Effector CD4-positive, alpha-beta T cell (primary cell): ENCODE results near the gene GSTT2B.
A peak's percentile ranks its signal among the peaks of the same experiment; 100 is the strongest.
"Not testable (repeated sequence)": the region's sequence is repeated elsewhere in the genome, so short reads cannot be mapped to it uniquely, and the experiment has no call there.

Experiments
- DNase-seq: peaks from one replicate; pipeline ENCODE4 v3.0.0-alpha.2; 2020

Gene GSTT2B

DNA sequence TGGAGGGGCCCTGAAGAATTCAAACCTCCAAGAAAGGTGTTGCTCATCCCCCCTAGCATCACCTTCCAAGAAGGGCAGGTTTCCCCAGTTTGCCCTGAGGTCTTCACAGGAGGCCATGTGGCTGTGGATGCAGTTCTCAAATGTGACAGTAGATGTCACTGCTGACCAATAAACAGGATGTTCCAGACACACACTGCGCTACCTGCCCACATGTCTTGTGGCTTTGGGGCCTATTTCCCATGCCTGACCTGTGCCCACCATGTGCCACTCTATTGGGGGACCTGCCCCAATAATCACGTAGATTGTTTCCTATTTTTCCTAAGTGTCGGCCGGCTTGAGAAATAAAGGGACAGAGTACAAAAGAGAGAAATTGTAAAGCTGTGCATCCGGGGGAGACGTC is 23.4 kb upstream of the GSTT2B start:
- DNase-seq = no peak

DNA sequence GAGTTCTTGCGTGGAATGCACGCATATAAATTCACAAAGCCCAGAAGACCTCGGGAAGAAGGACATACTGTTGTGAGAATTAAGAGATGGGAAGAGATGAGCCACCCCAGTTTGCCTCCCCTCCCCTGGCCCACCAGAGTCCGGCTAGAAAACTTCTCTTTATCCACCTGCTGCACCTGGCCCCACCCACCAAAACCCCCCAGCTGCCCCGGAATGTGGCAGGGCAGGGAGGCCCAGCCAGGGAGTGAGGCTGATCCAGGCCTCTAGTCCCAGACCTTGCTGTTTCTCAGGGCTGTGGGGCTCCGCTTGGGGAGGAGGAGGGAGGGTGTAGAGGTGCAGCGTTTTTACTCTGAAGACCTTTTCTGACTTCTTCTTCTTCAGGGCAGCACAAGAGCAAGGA is 19.6 kb upstream of the GSTT2B start:
- not testable (repeated sequence) for DNase-seq

DNA sequence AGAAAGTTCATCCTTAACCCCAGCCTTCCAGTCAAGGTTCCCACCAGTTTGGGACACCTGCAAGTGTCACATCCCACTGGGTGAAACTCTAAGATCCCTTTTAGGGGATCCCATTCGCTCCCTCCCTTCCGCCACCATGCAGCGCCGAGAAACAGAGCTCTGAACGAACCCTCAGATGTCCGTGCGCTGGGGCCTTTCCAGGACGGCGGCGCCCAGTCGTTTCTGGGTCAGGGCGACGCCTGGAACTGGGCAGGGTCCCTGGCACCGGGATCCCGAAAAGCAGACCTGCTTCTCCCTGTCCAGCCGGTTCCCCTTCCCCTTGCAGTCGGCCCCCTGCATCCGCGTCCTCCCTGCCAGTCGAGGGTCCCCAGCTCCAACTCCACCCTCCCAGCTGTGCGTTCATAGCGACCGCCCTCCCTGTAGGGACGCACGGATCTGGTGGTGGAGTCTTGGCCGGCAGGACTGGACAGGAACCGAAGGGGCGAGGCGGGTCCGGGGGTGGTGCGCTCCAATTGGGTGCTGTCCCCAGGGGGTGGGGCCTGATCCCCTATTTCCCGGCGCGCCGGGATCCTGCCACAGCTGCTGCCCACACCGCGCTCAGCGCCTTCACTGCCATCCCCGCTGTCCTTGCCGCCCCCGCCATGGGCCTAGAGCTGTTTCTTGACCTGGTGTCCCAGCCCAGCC is 18.7 kb upstream of the GSTT2B start, which contains the start of gene GSTT2:
TSS of gene GSTT2 (plus strand) at position 578 of the 684 bp plus-strand sequence.
- DNase-seq = not testable (repeated sequence)

DNA sequence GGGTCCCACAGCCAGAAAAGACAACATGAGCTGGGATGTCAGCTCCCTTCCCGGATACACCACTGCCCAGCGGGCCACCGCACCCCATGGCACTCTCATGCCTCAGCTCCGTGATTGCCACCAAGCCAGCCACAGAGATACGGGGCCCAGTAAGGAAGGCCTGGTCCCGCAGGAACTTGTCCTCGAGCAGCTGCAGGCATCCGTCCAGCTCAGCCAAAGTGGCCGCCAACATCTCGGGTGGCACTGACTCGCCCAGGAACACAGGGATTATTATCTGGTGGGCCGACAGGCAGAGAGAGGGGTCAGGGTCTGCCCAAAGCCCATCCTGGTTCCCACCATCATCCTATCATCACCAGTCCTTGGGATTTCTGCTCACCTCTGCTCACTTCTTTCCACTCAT is 16.3 kb upstream of the GSTT2B start:
- not testable (repeated sequence) for DNase-seq

DNA sequence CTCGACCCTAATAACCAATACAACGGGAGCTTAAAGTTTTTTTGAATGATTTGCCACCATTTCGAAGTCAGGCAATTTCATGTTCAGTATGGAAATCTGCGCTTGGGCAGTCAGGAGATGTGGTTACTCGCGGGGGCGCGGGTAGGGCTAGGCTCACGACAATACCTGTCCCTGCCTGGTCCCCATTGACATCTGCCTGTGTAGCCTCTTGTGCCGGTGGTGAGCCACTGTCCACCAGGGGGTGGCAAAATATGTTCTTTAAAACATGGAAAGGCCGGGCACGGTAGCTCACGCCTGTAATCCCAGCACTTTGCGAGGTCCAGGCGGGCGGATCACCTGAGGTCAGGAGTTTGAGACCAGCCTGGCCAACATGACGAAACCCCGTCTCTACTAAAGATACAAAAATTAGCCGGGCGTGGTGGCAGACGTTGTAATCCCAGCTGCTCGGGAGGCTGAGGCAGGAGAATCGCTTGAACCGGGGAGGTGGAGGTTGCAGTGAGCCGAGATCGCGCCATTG is 13.9 kb upstream of the GSTT2B start:
- not testable (repeated sequence) for DNase-seq

DNA sequence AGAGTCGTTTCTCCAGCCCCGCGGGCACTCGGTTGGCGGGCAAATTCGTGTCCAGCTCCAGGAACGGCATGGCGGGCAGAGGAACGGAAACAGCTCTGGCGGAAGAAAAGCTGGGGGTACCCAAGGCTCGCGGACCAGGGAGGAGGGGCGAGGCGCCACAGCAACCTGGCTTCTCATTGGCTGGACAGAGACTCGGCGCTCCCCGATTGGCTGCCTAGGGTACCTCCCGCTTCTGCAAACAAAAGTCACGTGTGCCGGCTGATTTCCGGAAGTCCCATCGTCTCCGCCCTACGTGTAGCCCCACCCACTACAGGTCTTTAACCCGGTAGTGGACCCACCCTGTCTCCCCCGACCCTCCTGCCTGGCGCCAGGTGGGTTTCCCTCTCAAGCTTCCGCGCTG is 13.3 kb upstream of the GSTT2B start, which contains the start of gene DDT:
TSS of gene DDT (minus strand) at position 97 of the 400 bp plus-strand sequence. CDS start at position 70, 27 bp downstream.
- not testable (repeated sequence) for DNase-seq

DNA sequence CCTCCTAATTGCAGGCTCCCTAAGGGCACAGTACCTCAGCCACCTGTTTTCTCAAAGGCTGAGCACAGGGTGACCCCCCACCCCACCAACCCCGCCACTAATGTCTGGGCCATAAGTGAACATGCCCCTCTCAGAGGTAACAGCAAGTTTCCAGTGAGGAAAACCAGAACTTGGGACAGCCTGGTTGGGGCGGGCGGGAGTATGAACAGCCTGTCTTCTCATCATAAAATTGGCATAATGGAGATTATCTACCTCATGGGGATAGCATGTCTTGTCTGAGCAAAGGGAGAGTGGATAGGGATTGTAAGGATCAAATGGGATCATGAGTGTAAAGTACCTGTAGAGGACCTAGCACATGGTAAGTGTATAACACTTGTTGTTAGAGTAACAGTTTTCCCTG is 10.9 kb upstream of the GSTT2B start:
- not testable (repeated sequence) for DNase-seq

DNA sequence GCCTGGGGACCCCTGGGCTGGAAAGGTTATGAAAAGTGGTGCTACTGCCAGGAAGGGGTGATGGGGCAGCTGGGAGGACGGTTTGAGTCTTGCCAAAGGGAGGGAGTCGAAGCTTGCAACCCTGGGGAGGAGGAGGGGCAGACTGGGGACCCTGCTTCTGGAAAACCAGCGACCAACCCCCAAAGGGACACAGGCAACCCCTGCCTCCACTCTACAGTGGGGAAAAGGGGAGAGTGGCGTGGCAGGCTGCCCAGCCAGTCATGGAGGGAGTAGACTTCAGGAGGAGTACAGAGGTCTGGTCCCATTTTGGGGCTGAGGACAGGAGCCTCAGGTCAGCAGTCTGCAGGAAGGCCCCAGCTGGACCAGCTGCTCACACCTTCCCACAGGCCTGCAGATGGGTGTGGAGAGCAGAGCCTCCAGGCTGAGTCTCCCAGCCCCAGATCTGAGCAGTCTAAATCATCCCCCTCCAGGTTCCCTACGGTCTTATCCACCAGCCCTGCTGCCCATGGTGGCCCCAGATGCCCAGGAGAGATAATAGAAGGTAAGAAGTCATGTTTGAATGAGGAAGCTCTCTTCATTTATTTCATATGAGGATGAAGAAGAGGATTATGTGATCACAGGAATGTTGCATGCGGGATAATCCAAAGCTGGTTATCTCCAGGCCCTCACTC is 10.0 kb upstream of the GSTT2B start:
- DNase-seq = no peak

DNA sequence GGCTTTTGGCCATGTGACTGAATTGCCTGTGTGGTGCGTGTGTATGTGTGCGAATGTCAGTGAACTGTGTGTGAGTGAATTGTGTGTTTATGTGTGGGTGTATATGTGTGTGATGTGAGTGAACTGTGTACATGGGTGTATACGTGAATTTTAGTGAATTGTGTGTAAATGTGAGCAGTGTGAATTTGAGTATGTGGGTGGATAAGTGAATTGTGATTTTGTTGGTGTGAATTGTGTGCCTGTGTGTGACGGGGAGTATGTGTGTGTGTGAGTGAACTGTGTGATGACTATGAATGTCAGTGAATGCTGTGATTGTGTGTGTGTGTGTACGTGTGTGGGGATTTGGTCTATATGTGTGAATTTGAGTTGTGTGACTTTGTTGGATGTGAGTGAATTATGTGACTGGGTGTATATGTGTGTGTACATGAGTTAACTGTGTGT is 9.2 kb upstream of the GSTT2B start:
- no peak for DNase-seq

DNA sequence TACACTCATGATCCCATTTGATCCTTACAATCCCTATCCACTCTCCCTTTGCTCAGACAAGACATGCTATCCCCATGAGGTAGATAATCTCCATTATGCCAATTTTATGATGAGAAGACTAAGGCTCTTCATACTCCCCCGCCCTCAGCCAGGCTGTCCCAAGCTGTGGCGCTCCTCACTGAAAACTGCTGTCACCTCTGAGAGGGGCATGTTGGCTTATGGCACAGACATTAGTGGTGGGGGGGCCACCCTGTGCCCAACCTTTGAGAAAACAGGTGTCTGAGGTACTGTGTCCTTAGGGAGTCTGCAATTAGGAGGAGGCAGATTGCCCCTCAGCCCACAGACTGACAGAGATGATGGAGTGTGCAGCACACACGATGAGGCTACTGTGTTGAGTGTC is 8.1 kb upstream of the GSTT2B start:
- no peak for DNase-seq

DNA sequence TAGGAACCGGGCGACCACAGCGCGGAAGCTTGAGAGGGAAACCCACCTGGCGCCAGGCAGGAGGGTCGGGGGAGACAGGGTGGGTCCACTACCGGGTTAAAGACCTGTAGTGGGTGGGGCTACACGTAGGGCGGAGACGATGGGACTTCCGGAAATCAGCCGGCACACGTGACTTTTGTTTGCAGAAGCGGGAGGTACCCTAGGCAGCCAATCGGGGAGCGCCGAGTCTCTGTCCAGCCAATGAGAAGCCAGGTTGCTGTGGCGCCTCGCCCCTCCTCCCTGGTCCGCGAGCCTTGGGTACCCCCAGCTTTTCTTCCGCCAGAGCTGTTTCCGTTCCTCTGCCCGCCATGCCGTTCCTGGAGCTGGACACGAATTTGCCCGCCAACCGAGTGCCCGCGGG is 5.6 kb upstream of the GSTT2B start, which contains the start of gene DDTL:
TSS of gene DDTL (plus strand) at position 321 of the 400 bp plus-strand sequence. CDS start at position 348, 27 bp downstream.
- not testable (repeated sequence) for DNase-seq

DNA sequence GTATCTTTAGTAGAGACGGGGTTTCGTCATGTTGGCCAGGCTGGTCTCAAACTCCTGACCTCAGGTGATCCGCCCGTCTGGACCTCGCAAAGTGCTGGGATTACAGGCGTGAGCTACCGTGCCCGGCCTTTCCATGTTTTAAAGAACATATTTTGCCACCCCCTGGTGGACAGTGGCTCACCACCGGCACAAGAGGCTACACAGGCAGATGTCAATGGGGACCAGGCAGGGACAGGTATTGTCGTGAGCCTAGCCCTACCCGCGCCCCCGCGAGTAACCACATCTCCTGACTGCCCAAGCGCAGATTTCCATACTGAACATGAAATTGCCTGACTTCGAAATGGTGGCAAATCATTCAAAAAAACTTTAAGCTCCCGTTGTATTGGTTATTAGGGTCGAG is 5.1 kb upstream of the GSTT2B start:
- DNase-seq = not testable (repeated sequence)

DNA sequence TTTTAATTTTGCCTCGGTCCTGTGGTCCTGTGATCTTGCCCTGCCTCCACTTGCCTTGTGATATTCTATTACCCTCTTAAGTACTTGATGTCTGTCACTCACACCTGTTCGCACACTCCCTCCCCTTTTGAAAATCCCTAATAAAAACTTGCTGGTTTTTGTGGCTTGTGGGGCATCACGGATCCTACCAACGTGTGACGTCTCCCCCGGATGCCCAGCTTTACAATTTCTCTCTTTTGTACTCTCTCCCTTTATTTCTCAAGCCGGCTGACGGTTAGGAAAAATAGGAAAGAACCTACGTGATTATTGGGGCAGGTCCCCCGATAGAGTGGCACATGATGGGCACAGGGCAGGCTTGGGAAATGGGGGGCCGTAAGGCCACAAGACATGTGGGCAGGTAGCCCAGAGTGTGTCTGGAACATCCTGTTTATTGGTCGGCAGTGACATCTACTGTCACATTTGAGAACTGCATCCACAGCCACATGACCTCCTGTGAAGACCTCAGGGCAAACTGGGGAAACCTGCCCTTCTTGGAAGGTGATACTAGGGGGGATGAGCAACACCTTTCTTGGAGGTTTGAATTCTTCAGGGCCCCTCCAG is 4.6 kb downstream of the GSTT2B start:
- peak; percentile 78 for DNase-seq

DNA sequence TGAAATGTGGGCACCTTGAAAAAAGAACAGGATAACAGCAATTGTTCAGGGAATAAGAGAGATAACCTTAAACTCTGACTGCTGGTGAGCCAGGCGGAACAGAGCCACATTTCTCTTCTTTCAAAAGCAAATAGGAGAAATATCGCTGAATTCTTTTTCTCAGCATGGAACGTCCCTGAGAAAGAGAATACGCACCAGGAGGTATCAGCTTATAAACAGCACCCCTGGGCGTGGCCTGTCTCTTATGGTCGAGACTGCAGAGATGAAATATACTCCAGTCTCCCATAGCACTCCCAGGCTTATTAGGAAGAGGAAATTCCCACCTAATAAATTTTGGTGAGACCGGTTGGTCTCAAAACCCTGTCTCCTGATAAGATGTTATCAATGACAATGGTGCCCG is 5.1 kb downstream of the GSTT2B start:
- DNase-seq = not testable (repeated sequence)

DNA sequence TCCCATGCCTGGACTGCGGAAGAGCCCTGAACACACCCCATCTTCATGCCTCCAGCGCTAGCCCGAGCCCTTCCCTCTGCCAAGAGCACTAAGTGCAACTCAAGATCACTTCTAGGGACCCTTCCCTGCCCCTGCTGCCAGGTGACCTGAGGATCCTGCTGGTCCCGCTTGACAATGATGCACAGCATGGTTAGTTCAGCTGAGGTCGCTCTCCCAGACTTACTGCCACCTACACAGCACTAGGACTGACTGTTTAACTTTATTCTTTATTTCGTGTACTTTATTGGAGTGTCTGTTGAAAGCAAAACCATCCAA is 6.0 kb downstream of the GSTT2B start:
- DNase-seq = not testable (repeated sequence)

DNA sequence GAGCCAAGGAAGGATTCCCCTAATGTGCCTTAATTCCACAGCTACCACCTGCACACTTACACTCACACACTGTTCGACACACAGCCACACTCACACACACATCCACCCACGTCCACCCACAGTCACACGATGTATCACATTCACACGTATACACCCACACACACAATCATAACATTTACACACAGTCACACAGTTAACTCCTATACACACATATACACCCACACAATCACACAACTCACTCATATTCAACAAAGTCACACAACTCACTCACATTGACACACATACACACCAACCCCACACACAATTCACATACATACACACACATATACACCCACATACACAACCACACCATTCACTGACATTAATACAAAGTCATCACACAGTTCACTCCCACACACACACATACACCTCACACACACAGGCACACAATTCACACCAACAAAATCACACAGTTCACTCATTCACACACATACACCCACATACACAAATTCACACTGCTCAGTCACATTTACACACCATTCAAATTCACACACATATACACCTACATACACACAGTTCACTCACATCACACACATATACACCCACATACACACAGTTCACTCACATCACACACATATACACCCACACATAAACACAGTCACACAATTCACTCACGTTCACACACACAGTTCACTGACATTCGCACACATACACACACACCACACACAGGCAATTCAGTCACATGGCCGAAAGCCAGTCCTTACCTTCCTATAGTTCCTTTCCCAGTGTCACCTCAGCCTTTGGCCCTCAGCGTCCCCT is 6.6 kb downstream of the GSTT2B start:
- not testable (repeated sequence) for DNase-seq

DNA sequence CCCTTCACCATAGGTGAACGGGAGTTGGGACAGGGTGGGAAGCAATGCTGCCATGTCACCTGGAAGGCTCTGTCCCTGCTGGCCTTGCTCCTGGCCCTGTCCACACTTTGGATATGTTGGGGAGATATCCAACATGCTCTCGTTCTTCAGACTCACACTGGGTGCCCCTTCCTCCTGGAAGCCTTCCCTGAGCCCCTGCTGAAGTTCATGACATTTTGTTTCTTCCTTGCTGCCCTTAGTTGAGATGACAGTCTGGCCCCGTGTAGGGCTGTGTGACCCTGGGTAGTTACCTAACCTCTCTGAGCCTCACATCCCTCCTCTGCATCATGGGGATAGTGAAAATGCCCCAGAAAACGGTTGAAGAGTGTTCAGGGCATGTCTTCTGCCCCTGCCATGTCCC is 7.5 kb downstream of the GSTT2B start:
- not testable (repeated sequence) for DNase-seq

DNA sequence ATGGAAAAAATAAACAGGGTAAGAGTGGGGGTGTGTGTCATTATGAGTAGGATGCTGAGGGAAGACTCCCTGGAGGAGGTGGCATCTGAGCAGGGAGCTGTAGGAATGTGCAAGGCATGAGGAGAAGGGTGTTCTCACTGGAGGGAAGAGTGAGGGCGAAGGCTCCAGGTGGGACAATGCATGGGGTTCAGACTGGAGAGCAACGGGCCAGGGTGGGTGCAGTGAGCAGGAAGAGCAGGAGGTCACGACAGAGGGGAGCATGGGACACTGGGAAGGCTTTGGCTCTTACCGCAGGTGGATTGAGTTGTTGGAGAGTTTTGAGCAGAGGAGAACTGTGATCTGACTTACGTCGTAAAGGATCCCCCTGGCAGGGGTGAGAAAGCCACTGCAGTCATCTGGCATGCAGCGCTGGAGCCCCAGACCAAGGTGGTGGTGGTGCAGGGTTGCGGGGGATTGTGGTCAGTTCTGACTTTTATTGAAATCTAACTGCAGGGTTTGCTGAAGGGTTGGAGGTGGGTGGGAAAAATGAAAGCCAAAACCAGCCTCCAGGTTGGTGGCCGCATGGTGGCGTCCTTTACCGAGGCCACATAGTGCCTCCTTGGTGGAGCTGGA is 8.1 kb downstream of the GSTT2B start:
- DNase-seq = not testable (repeated sequence)

DNA sequence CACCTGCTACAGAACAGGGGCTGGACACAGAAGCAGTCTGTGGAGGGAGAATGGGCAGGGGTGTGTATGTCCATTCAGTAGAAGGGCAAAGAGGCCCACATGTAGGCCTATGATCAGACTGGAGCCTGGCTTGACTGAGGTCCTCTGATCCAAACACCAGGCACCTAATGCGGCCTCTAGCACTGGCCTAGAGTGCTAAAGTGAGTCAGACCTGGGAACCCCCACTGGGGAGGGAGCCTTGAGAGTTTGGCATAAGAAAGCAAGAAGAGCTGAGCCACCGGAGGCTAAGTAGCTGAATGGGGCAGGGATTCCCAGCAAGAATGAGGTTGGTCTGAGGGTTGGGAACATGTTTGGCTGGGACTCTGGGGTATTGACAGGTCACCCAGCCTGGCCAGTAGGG is 9.6 kb downstream of the GSTT2B start:
- not testable (repeated sequence) for DNase-seq

DNA sequence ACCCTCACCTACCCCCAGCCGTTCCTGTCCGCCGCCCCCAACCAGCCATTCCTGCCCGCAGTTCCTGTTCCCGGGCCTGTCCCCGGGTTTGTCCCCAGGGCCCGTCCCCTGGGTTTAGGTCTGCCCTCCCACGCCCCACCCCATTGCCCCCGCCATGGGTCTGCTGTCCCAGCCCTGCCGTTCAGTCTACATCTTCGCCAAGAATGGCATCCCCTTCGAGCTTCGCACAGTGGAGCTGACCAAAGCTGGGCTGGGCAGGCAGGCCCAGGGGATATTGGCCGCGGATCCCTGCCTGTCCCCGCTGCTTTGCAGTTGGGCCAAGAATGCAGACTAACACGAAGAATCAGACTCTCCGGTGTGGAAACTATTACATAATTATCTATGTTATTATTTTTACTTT is 11.2 kb downstream of the GSTT2B start:
- not testable (repeated sequence) for DNase-seq

DNA sequence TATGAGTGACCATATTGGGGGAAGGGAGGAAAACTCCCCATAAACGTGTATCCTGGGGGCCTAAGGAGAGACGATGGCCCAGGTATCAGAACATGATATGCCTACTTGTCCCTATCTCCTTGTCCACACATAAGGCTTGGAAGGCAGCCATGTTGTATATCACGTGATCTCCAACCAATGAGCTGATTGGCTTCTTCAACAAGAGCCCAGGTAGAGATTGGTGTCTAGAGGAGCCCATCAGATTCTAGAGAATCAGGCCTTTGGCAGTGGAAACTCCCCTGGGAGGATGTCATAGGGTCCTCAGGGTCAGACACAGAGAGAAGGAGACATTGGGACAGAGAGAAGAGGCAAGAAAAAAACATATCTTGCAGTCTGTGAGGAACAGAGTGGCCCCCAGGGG is 13.6 kb downstream of the GSTT2B start:
- not testable (repeated sequence) for DNase-seq

DNA sequence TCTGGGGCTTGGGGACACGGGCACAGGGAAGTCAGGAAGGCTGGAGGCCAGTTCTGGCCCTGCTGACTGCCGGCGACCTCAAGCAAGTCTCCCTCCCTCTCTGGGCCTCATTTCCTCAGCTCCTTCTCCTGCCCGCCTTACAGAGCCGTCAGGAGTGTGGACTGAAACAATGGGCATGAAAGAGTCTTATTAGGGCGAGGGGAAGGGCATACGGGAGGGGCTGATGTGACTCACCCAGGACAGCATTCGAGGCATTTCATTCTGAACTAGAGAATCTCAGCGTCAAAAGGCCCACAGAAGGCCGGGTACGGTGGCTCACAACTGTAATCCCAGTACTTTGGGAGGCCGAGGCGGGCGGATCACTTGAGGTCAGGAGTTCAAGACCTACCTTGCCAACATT is 20.8 kb downstream of the GSTT2B start:
- not testable (repeated sequence) for DNase-seq
